GM04504 (cell line): ENCODE results near the gene HMG20A.

Source experiments
- DNase-seq: peaks from one replicate; pipeline ENCODE4 v3.0.0-alpha.2; 2012; ENCODE audit warnings: low read depth

Gene HMG20A

GRCh38 chr15:77476995-77477394, 56.3 kb downstream of the HMG20A start:
- no peak for DNase-seq

- DNase-seq: no peak
These were observed 57.4 kb downstream of the HMG20A start for GRCh38 chr15:77478051-77478450.

GRCh38 chr15:77479015-77479414, 58.3 kb downstream of the HMG20A start:
- DNase-seq: no peak

- no peak for DNase-seq
These were observed 60.4 kb downstream of the HMG20A start for GRCh38 chr15:77480859-77481633.

DNA sequence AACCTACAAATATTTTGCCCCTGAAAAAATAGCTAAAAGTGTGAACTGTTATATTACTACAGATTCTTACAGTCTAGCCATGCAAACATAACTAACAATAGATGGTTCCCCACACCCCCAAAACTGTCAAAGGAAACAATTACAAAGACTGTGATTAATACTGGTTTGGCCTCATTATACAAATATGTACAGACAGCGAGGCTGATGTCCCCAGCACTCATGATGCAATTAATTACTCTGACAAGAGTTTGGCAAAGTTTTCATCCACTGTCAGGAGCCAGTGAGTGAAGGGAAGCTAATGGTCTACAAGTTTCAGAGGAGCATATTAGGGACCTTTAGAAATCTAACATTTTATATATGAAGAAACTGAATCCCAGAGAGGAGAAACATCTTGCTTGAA, 61.0 kb downstream of the HMG20A start:
- DNase-seq: no peak

- no peak for DNase-seq
These were observed 61.9 kb downstream of the HMG20A start for GRCh38 chr15:77482570-77482969.

- DNase-seq: no peak
These were observed 62.9 kb downstream of the HMG20A start for GRCh38 chr15:77483425-77484140.

DNA sequence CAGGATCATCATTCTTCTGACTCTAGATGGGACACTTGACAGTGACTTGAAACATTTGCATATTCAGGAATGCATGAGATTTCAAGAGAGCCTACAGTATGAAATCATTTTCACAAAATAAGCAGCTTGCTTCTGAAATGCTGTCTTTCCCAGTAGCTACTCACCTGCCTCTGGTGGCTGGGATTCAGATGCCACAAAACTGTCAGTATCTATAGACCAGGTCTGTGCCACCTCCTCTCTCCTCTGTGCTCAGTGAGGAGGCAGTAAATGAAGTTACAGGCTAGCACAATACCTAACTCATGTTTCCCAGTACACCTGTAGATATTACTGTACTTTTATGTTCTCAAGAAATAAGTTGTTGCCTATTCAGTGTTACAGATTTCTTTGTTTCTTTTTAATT, 64.3 kb downstream of the HMG20A start:
- no peak for DNase-seq

GRCh38 chr15:77486542-77487468, 66.1 kb downstream of the HMG20A start:
- DNase-seq: no peak

DNA sequence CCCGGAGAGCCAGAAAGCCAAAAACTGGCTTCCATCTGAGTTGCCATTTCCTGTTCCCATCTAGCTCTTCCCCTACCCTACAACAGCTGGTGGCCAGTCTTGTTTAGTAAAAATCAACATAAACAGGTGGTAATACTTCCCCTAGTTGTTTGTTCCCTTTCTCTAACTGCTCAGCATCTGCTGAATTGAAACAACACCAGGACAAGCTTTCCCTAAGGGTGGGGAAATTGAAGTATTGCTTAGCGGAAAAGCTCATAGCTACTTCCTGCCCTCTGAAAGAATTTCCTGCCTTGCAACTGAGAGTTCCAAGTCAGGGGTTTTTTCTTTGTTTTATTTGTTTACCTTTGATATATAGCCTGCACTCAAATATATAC, 66.8 kb downstream of the HMG20A start:
- DNase-seq: no peak

DNA sequence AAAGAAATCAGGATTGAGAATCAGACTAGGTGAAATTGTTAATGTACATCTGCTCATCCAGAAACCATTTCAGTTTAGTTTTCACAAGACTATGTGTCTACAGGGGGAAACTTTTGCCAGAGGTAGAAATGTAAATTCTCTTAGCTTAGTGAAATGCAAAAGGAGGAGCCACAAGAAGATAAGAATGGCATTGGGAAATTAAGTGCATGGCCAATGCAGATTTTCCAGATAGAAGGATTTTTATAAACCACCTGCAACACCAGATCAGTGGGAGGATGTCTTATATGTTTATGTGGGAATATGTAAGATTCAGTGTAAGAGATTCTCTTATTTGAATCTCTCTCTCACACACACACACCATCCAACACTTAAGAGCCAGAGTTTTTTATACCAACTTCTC, 67.2 kb downstream of the HMG20A start:
- no peak for DNase-seq

DNA sequence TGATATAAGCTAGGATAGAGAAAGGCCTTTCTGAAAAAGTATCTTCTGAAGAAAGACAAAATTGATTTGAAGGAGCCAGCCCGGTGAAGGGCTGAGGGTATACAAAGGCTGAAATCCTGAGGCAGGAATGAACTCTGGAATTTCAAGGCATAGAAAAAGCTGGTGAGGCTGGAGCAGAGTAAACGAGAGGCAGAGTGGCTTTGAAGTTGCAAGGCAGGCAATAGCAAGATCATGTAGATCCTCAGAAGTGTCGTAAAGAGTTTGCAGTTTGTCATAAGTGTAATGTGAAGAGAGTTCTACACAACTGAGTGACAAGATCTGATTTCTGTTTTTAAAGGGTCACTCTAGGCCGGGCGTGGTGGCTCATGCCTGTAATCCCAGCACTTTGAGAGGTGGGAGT, 69.0 kb downstream of the HMG20A start:
- DNase-seq: no peak

- no peak for DNase-seq
These were observed 72.7 kb downstream of the HMG20A start for GRCh38 chr15:77493324-77493907.

GRCh38 chr15:77494073-77494867, 73.6 kb downstream of the HMG20A start:
- DNase-seq: no peak

DNA sequence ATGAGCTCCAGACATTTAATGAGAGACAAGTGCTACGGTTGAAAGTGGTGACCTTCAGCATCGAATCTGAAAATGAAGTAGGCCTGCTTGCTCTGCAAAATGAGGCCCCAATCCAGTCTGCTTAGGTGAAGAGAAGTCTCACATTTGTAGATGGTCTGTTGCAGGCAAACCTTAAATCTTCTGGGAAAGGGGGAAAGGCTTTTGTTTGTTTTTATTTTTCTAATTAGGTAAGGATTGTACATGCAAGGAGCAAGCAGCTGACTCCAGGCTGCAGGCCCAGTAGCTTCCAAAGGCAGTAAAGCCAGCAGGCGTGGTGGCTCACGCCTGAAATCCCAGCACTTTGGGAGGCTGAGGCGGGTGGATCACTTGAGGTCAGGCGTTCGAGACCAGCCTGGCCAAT, 74.3 kb downstream of the HMG20A start:
- DNase-seq: no peak

- no peak for DNase-seq
These were observed 75.3 kb downstream of the HMG20A start for GRCh38 chr15:77495838-77496596.

GRCh38 chr15:77496715-77497109, 76.0 kb downstream of the HMG20A start:
- peak; percentile 95 for DNase-seq

- peak; percentile 51 for DNase-seq
These were observed 76.5 kb downstream of the HMG20A start for GRCh38 chr15:77497110-77497737.

- no peak for DNase-seq
These were observed 77.3 kb downstream of the HMG20A start for GRCh38 chr15:77497942-77498361.
